Loucy (cell line): ENCODE results near the gene PPP2R2B.

Experiments
- H2AFZ ChIP-seq: fragments of 200-600 bp; sonication (generic); 2 replicates; pipeline ENCODE4 v1.6.0; 2016; ENCODE audit warnings: antibody characterized with exemption, mild to moderate bottlenecking, low read length, moderate library complexity
- H3F3A ChIP-seq: fragments of 200-600 bp; 2 replicates; pipeline ENCODE4 v1.6.0; 2016; ENCODE audit warnings: antibody characterized with exemption, low read depth, mild to moderate bottlenecking
- H3K27me3 ChIP-seq: fragments of 200-600 bp; sonication (generic); 2 replicates; pipeline ENCODE4 v1.6.1; 2014; ENCODE audit warnings: low read length, mild to moderate bottlenecking; ENCODE audit not compliant: insufficient read depth, poor library complexity, severe bottlenecking
- H3K36me3 ChIP-seq: fragments of 200-600 bp; sonication (generic); 2 replicates; pipeline ENCODE4 v1.6.1; 2016; ENCODE audit warnings: low read length; ENCODE audit not compliant: insufficient read depth
- H3K4me1 ChIP-seq: fragments of 200-600 bp; sonication (generic); 2 replicates; pipeline ENCODE4 v1.5.1; 2014; ENCODE audit warnings: low read length, mild to moderate bottlenecking; ENCODE audit not compliant: insufficient read depth, poor library complexity, severe bottlenecking
- H3K4me2 ChIP-seq: fragments of 200-600 bp; sonication (generic); 2 replicates; pipeline ENCODE4 v1.6.0; 2014; ENCODE audit warnings: antibody characterized with exemption, low read length, low read depth, mild to moderate bottlenecking; ENCODE audit not compliant: poor library complexity, severe bottlenecking
- H3K4me3 ChIP-seq: fragments of 200-600 bp; sonication (generic); 2 replicates; pipeline ENCODE4 v1.5.1; 2014; ENCODE audit warnings: low read length, mild to moderate bottlenecking, mixed read lengths; ENCODE audit not compliant: poor library complexity, severe bottlenecking
- H3K79me2 ChIP-seq: fragments of 200-600 bp; sonication (generic); 2 replicates; pipeline ENCODE4 v1.6.1; 2014; ENCODE audit warnings: low read length; ENCODE audit not compliant: insufficient read depth
- H3K9ac ChIP-seq: fragments of 200-600 bp; sonication (generic); 2 replicates; pipeline ENCODE4 v1.6.0; 2014; ENCODE audit warnings: mild to moderate bottlenecking, low read depth, low read length, moderate library complexity; ENCODE audit not compliant: poor library complexity, severe bottlenecking
- H3K9me2 ChIP-seq: fragments of 200-600 bp; sonication (generic); replicated peaks from 2 replicates; pipeline ENCODE4 v1.6.1; 2016; ENCODE audit warnings: low read depth, low read length, mixed read lengths
- H3K9me3 ChIP-seq: fragments of 200-600 bp; sonication (generic); 2 replicates; pipeline ENCODE4 v1.6.1; 2014; ENCODE audit warnings: mild to moderate bottlenecking, antibody characterized with exemption, low read length, low read depth; ENCODE audit not compliant: insufficient read depth
- H4K20me1 ChIP-seq: fragments of 200-600 bp; sonication (generic); 2 replicates; pipeline ENCODE4 v1.6.0; 2014; ENCODE audit warnings: antibody characterized with exemption, low read length, mild to moderate bottlenecking; ENCODE audit not compliant: insufficient read depth, poor library complexity, severe bottlenecking
- CTCF ChIP-seq: fragments of 200-600 bp; sonication (generic); conservative IDR thresholded peaks from 2 replicates; pipeline ENCODE4 v1.5.1; 2014; ENCODE audit warnings: mild to moderate bottlenecking, antibody characterized with exemption, low read length
- EZH2phosphoT487 ChIP-seq: fragments of 200-600 bp; IDR thresholded peaks from 2 replicates; pipeline ENCODE4 v1.6.1; 2018; ENCODE audit warnings: antibody characterized with exemption, mild to moderate bottlenecking, moderate library complexity, borderline replicate concordance

The PPP2R2B gene

DNA sequence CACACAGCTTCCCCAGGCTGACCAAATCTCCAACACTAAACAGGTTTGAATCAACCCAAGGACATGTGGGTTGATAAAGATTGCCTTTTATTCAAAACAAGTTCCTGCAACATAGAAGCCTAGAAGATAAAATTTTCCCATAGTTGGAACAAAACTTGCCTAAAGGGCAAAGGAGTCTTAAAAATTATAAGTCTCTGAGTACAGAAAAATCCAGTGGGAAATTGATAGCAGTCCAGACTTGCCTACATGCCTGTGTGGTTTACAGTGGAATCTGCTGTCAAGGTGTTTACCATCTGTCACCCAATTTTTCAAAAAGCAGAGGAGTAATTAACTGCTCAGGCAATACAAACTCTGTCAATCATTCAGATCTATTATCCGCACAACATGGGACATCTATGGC lies 168.2 kb downstream of the PPP2R2B start:
- Histone ChIP-seq H4K20me1 (no peaks in the 10 kb centered on the region), H2AFZ (no peak overlapping the region), H3K4me2 (no peak overlapping the region), H3K79me2 (no peaks in the 10 kb centered on the region), H3K36me3 (no peaks in the 10 kb centered on the region), H3K4me3 (no peak overlapping the region), H3K4me1 (no peaks in the 10 kb centered on the region), H3F3A (no peaks in the 10 kb centered on the region), H3K9ac (no peak overlapping the region), H3K9me2 (no peaks in the 10 kb centered on the region), H3K27me3 (no peaks in the 10 kb centered on the region), H3K9me3 (no peaks in the 10 kb centered on the region)
- TF ChIP-seq CTCF (no peak), EZH2phosphoT487 (no peak)

GRCh38 chr5:146707316-146707715 lies 171.2 kb downstream of the PPP2R2B start:
- Histone ChIP-seq H3K9ac (no peak overlapping the region), H3K36me3 (no peaks in the 10 kb centered on the region), H2AFZ (no peak overlapping the region), H3K27me3 (no peaks in the 10 kb centered on the region), H3K4me2 (no peak overlapping the region), H3F3A (no peaks in the 10 kb centered on the region), H3K9me3 (no peaks in the 10 kb centered on the region), H4K20me1 (no peaks in the 10 kb centered on the region), H3K4me1 (no peaks in the 10 kb centered on the region), H3K4me3 (no peak overlapping the region), H3K9me2 (no peaks in the 10 kb centered on the region), H3K79me2 (no peaks in the 10 kb centered on the region)
- TF ChIP-seq EZH2phosphoT487 = no peak
- TF ChIP-seq CTCF = no peak

- Histone ChIP-seq H3F3A (no peaks in the 10 kb centered on the region), H4K20me1 (no peaks in the 10 kb centered on the region), H3K9me3 (no peaks in the 10 kb centered on the region), H2AFZ (no peak overlapping the region), H3K9ac (no peak overlapping the region), H3K4me1 (no peaks in the 10 kb centered on the region), H3K36me3 (no peaks in the 10 kb centered on the region), H3K4me3 (no peak overlapping the region), H3K4me2 (no peak overlapping the region), H3K79me2 (no peaks in the 10 kb centered on the region), H3K27me3 (no peaks in the 10 kb centered on the region), H3K9me2 (no peaks in the 10 kb centered on the region)
- TF ChIP-seq CTCF (no peak; the same call in 1 of the 2 replicates), EZH2phosphoT487 (no peak)
Observed at GRCh38 chr5:146706321-146706972, 172.1 kb downstream of the PPP2R2B start.
